ENCODE measurements around the gene OR10G8.

The OR10G8 gene

DNA sequence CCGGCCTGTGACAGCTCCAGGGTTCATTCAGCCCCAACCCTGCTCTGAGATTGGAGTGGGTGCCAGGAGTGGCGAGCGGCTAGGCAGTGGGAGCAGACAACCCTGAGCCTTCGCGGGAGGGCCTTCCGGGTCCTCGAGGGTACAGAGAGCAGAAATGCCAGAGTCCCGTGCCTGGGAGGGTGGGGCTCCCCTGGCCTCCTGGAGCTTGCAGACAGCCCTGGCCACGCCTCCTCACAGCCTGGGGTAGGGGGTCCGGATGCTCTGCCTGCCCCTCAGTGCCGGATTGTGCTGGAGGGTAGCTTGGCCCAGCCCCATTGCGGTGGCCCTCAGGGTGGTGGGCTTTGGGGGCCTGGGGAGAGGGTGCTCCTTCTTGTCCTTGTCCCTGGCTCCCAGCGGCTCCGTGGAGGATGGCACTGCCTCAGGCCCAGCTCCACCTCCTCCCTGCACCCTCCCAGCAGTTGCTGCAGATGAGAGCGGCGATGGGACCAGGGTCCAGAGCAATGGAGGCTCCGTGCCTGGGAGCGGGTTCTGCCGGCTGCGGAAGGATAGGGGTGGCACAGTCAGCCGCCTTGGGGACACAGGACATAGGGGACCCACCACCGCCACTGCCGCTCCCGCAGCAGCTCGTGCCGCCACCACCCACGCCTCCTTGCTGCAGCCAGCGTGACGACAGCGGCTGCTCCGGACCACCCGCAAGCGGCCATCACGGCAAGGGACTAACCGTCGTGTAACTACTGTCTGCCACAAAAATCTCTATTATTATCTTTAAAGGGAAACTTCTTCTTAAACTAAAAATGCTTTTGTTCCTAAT lies 49.4 kb downstream of the OR10G8 start:
- in situ Hi-C loops (cut with HindIII; ENCODE audit: low sequenced_read_pairs): no loop called here

DNA sequence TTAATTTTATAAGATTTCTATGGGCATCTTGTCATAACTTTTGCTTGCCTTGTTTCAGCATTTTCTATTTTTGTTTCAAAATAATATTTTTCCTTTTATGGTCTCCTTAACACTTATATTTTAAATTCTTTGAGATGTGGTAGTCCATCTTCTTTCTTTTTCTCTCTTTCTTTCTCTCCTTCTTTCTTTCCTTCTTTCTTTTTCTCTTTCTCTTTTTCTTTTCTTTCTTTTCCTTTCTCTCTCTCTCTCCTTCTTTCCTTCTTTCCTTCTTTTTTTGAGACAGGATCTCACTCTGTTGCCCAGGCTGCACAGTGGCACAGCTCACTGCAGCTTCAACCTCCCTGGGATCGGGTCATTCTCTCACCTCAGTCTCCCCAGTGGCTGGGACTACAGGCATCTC lies 50.7 kb downstream of the OR10G8 start:
- in situ Hi-C loops (cut with HindIII; ENCODE audit: low sequenced_read_pairs): no loop called here

DNA sequence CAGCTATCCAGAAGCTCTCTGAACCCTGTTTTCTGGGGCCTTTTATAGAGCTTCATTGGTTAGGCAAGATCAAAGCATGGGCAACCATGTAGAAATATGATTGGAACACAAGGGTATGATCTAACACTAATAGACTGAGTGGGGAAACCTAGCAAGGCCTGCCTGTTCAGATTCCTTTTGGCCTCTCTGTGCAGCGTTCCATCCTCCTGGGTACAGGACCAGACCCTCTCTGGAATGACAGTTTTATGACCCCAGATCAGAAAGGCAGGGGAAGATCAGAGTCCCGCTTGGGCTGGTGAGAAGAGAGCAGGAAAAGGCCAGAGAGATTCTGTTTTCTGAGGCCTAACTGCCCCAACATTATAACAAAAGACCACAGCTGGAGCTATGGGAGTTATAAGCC lies 52.0 kb downstream of the OR10G8 start:
- in situ Hi-C loops (cut with HindIII; ENCODE audit: low sequenced_read_pairs): no loop called here

DNA sequence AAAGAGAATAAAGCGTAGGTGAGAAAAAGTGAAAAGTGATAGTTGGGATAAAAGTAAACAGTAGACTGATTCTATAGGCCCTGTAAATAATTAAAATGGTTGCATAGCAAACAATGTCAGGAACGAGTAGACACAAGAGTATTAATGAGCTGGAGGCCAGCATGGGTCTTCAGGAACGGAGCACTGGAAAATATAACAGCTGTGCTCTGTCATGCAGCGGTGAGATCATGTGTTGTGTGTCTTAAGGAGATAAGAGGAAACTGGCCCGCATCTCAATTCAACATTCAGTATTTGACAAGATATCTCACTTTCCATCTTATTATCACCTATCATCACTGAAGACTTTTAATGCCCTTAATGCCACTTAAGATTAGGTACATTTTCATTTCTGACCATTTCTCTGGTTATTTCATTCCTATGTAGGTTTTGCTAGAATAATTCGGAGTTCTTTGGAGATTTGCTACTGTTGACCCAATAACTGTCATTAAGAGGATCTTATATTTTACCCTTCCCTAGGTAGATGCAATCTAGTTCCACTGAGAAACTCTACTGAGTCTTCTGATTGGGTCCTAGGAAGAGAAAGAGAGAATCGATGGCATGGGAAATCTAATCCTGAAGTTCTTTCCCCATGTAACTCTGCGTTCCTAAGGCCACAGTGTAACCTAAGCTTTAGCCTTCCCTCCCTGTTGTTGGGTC lies 53.2 kb downstream of the OR10G8 start:
- in situ Hi-C loops (cut with HindIII; ENCODE audit: low sequenced_read_pairs): no loop called here
